Chondrocyte (in vitro differentiated cells): ENCODE data around the gene AP4E1. TPM values are rescaled to one million over a fixed set of nuclear protein-coding genes. Genes with fewer than 3 reads are reported as not detected.
A peak's percentile ranks its signal among the peaks of the same experiment; 100 is the strongest.

Experiments
- DNase-seq: peaks from one replicate; pipeline ENCODE4 v3.0.0; 2021; ENCODE audit warnings: mixed read lengths, low spot score
- H3K27ac Mint-ChIP-seq: one replicate; pipeline ENCODE4 v1.8.0; 2021; ENCODE audit warnings: mild to moderate bottlenecking, moderate library complexity, mixed read lengths; ENCODE audit not compliant: unreplicated experiment
- H3K27me3 Mint-ChIP-seq: 2 replicates; pipeline ENCODE4 v1.8.0; 2021; ENCODE audit warnings: low read depth, mixed read lengths
- H3K36me3 Mint-ChIP-seq: 2 replicates; pipeline ENCODE4 v1.8.0; 2021; ENCODE audit warnings: low read depth, mixed read lengths
- H3K4me1 Mint-ChIP-seq: 2 replicates; pipeline ENCODE4 v1.8.0; 2021; ENCODE audit warnings: low read depth, mild to moderate bottlenecking, mixed read lengths
- H3K4me3 Mint-ChIP-seq: one replicate; pipeline ENCODE4 v1.8.0; 2021; ENCODE audit warnings: mild to moderate bottlenecking, moderate library complexity, mixed read lengths; ENCODE audit not compliant: unreplicated experiment
- H3K9me3 Mint-ChIP-seq: 2 replicates; pipeline ENCODE4 v1.8.0; 2021; ENCODE audit warnings: low read depth, mixed read lengths
- CTCF ChIP-seq: fragments of 200-600 bp; sonication (generic); IDR thresholded peaks from 2 replicates; pipeline ENCODE4 v1.5.0; 2021; ENCODE audit warnings: antibody characterized with exemption, mild to moderate bottlenecking, moderate library complexity
- total RNA-seq: library from RNA; stranded (reverse); gene quantifications from 3 replicates; pipeline ENCODE4 v1.2.1, GENCODE V29; 2021

Gene AP4E1
- total RNA-seq, 1 donor from 2014 or later = 13.2 TPM

GRCh38 chr15:51044037-51044727 lies 135.7 kb downstream of the AP4E1 start:
- no peak for TF ChIP-seq CTCF
- Mint-ChIP-seq H3K9me3 (no peaks in the 10 kb centered on the region), H3K27ac (no peak overlapping the region), H3K36me3 (no peaks in the 10 kb centered on the region), H3K4me1 (peaks cover 20% of the 10 kb centered on the region), H3K4me3 (no peak overlapping the region), H3K27me3 (no peaks in the 10 kb centered on the region)
- no peak for DNase-seq

GRCh38 chr15:51046016-51046415 lies 137.5 kb downstream of the AP4E1 start:
- no peaks in the 10 kb centered on the region for H3K9me3 Mint-ChIP-seq
- H3K36me3 Mint-ChIP-seq = no peaks in the 10 kb centered on the region
- no peak for TF ChIP-seq CTCF
- H3K27ac Mint-ChIP-seq = no peak overlapping the region
- peaks cover 20% of the 10 kb centered on the region for H3K4me1 Mint-ChIP-seq
- H3K4me3 Mint-ChIP-seq = no peak overlapping the region
- no peaks in the 10 kb centered on the region for H3K27me3 Mint-ChIP-seq
- DNase-seq = no peak

GRCh38 chr15:51046799-51047449 lies 138.4 kb downstream of the AP4E1 start:
- Mint-ChIP-seq H3K36me3 (no peaks in the 10 kb centered on the region), H3K27me3 (peaks cover 3% of the 10 kb centered on the region), H3K9me3 (no peaks in the 10 kb centered on the region), H3K4me3 (no peak overlapping the region), H3K27ac (peak overlapping the region; percentile 3), H3K4me1 (peaks cover 20% of the 10 kb centered on the region)
- DNase-seq = no peak
- peak; percentile 12 for TF ChIP-seq CTCF

GRCh38 chr15:51048308-51048707 lies 139.8 kb downstream of the AP4E1 start:
- Mint-ChIP-seq H3K9me3 (no peaks in the 10 kb centered on the region), H3K4me1 (peaks cover 20% of the 10 kb centered on the region), H3K27ac (no peak overlapping the region), H3K27me3 (peaks cover 3% of the 10 kb centered on the region), H3K4me3 (no peak overlapping the region), H3K36me3 (no peaks in the 10 kb centered on the region)
- TF ChIP-seq CTCF = no peak
- no peak for DNase-seq

- no peak for DNase-seq
- H3K27ac Mint-ChIP-seq = no peak overlapping the region
- no peak for TF ChIP-seq CTCF
- peaks cover 3% of the 10 kb centered on the region for H3K27me3 Mint-ChIP-seq
- H3K4me1 Mint-ChIP-seq = peaks cover 20% of the 10 kb centered on the region
- H3K36me3 Mint-ChIP-seq = no peaks in the 10 kb centered on the region
- H3K4me3 Mint-ChIP-seq = no peak overlapping the region
- no peaks in the 10 kb centered on the region for H3K9me3 Mint-ChIP-seq
These were observed 140.6 kb downstream of the AP4E1 start for GRCh38 chr15:51049081-51049480.
